HepG2 (cell line): ENCODE results near the gene CAVIN2. TPM values are rescaled to one million over a fixed set of nuclear protein-coding genes. Genes with fewer than 3 reads are reported as not detected.

Source experiments
- ATM ChIP-seq: fragments of 450-650 bp; IDR thresholded peaks from 2 replicates; pipeline ENCODE4 v1.7.1; 2017; ENCODE audit warnings: mild to moderate bottlenecking, borderline replicate concordance
- BORCS8-MEF2B ChIP-seq: sonication (generic); formaldehyde crosslinking; IDR thresholded peaks from 2 replicates; pipeline ENCODE4 v1.8.0; 2022; ENCODE audit warnings: mild to moderate bottlenecking, missing genetic modification reagents
- EED ChIP-seq: sonication (generic); formaldehyde crosslinking; IDR thresholded peaks from 2 replicates; pipeline ENCODE4 v1.5.0; 2020; ENCODE audit warnings: mild to moderate bottlenecking, missing genetic modification reagents
- FOSL2 ChIP-seq: sonication (generic); formaldehyde crosslinking; IDR thresholded peaks from 2 replicates; pipeline ENCODE4 v1.4.0; 2020; ENCODE audit warnings: missing genetic modification reagents
- MBNL3 ChIP-seq: fragments of 250-450 bp; sonication (Bioruptor Pico); conservative IDR thresholded peaks from 2 replicates; pipeline ENCODE4 v1.8.0; 2022; ENCODE audit warnings: mild to moderate bottlenecking, inconsistent platforms
- MEIS2 ChIP-seq: sonication (generic); formaldehyde crosslinking; IDR thresholded peaks from 2 replicates; pipeline ENCODE4 v1.9.0; 2021; ENCODE audit warnings: mild to moderate bottlenecking, missing genetic modification reagents
- MTA1 ChIP-seq: sonication (generic); formaldehyde crosslinking; IDR thresholded peaks from 2 replicates; pipeline ENCODE4 v1.4.0; 2020; ENCODE audit warnings: missing genetic modification reagents, mild to moderate bottlenecking, borderline replicate concordance
- NAIF1 ChIP-seq: sonication (generic); formaldehyde crosslinking; IDR thresholded peaks from 2 replicates; pipeline ENCODE4 v1.5.0; 2020; ENCODE audit warnings: mild to moderate bottlenecking, missing genetic modification reagents, borderline replicate concordance
- NCOR1 ChIP-seq: fragments of 200-600 bp; sonication (generic); IDR thresholded peaks from 2 replicates; pipeline ENCODE4 v1.7.0; 2017; ENCODE audit warnings: antibody characterized with exemption, low read length, borderline replicate concordance
- SETDB1 ChIP-seq: sonication (generic); formaldehyde crosslinking; IDR thresholded peaks from 2 replicates; pipeline ENCODE4 v1.5.1; 2020; ENCODE audit warnings: missing genetic modification reagents, mild to moderate bottlenecking, borderline replicate concordance
- ZBTB7B ChIP-seq: sonication (generic); formaldehyde crosslinking; IDR thresholded peaks from 2 replicates; pipeline ENCODE4 v1.4.0; 2020; ENCODE audit warnings: missing genetic modification reagents
- ZNF180 ChIP-seq: sonication (generic); formaldehyde crosslinking; IDR thresholded peaks from 2 replicates; pipeline ENCODE4 v1.4.0; 2020; ENCODE audit warnings: low read depth, missing genetic modification reagents, borderline replicate concordance
- ZNF335 ChIP-seq: sonication (generic); formaldehyde crosslinking; IDR thresholded peaks from 2 replicates; pipeline ENCODE4 v1.4.0; 2020; ENCODE audit warnings: missing genetic modification reagents
- ZNF350 ChIP-seq: sonication (generic); formaldehyde crosslinking; IDR thresholded peaks from 2 replicates; pipeline ENCODE4 v1.4.0; 2020; ENCODE audit warnings: mild to moderate bottlenecking, low read depth, missing genetic modification reagents, borderline replicate concordance
- ZNF644 ChIP-seq: IDR thresholded peaks from 2 replicates; pipeline ENCODE4 v1.6.1; 2016; ENCODE audit warnings: low read depth
- ZNF780A ChIP-seq: sonication (generic); formaldehyde crosslinking; IDR thresholded peaks from 2 replicates; pipeline ENCODE4 v1.8.0; 2022; ENCODE audit warnings: mild to moderate bottlenecking, missing genetic modification reagents, moderate library complexity
- ZSCAN5A ChIP-seq: sonication (generic); formaldehyde crosslinking; IDR thresholded peaks from 2 replicates; pipeline ENCODE4 v1.8.0; 2022; ENCODE audit warnings: mild to moderate bottlenecking, missing genetic modification reagents, borderline replicate concordance
- polyA plus RNA-seq, 8 experiments: library from polyadenylated mRNA; depleted of rRNA in 3 of 8; stranded (reverse) in 7 of 8; unstranded in 1 of 8; fragments of >200 nt; fragmentation: Illumina TruSeq in 4 of 8; extraction: Trizol in 4 of 8; gene quantifications; 2 replicates each; pipeline versions ENCODE4 v1.2.1 to v1.2.3, GENCODE V29; 2011 to 2016; ENCODE audit warnings: low read depth in 4 of 8, missing spikeins in 1 of 8, mixed read lengths in 1 of 8; ENCODE audit not compliant: insufficient read depth in 1 of 8
- total RNA-seq, 5 experiments: library from RNA; depleted of rRNA; stranded (reverse); fragments of >200 nt; fragmentation: Illumina TruSeq; extraction: Trizol; gene quantifications; 2 replicates each; pipeline ENCODE4 v1.2.3, GENCODE V29; 2016; ENCODE audit warnings: low read depth in 1 of 5
- TF ChIP-seq, protein P1 (sequence below): sonication (generic); formaldehyde crosslinking; conservative IDR thresholded peaks from 2 replicates; pipeline ENCODE4 v1.5.0; 2020; ENCODE audit warnings: missing genetic modification reagents
- TF ChIP-seq, protein P2 (sequence below): sonication (generic); formaldehyde crosslinking; IDR thresholded peaks from 2 replicates; pipeline ENCODE4 v1.4.0; 2020; ENCODE audit warnings: missing genetic modification reagents, borderline replicate concordance
- TF ChIP-seq, protein P3 (sequence below): sonication (generic); formaldehyde crosslinking; IDR thresholded peaks from 2 replicates; pipeline ENCODE4 v1.4.0; 2020; ENCODE audit warnings: mild to moderate bottlenecking, missing genetic modification reagents

The CAVIN2 gene
- total and polyA plus RNA-seq, 2 of the 13 experiments (the other 11 are each of a cell fraction or from before 2014, with no cell fraction given), result 7.6 to 38.8 TPM

DNA sequence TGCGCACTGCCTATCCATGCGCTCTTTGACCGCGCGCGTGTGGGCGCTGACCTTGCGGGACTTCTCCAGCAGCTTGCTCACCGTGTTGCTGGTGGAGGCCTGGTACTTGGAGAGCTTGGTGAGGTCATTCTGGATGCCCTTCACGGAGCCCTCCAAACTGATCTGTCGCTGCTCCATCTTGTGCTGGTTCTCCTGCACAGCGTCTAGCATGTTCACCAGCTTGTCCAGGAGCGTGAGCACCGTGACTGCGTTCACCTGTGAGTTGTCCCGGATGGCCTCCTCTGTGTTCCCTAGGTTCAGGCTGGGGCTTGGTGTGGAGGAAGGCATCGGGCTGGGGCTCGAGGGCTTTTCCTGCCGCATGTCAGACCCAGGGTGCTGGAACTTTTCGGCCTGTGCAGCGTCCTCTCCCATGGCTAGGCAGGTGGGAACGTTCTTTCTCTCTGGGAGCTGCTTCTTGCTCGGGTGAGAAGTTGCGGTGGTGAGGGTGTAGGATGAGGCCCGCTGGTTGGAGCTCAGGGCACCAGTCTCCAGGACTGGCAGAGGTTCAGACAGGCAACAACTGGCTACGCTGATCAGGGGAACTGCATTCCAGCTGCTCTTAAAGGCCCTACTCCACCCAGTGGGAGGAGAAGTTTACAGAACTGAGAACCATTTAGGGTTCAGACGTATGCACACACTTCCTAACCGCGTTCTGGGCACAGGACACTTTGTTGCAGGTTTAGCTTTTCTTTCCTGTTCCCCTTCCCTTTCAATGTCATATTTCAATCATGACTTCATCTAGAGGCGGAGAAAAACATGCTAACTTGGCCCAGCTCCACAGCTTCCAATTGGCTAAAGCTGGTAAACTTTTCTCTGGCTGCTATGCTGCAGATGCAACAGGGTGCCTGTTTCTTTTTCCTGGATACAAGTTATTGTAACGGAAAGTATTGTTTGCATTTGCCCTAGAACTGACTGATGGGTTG is at the start of gene CAVIN2 (continued):
- TF ChIP-seq, protein P1, sequence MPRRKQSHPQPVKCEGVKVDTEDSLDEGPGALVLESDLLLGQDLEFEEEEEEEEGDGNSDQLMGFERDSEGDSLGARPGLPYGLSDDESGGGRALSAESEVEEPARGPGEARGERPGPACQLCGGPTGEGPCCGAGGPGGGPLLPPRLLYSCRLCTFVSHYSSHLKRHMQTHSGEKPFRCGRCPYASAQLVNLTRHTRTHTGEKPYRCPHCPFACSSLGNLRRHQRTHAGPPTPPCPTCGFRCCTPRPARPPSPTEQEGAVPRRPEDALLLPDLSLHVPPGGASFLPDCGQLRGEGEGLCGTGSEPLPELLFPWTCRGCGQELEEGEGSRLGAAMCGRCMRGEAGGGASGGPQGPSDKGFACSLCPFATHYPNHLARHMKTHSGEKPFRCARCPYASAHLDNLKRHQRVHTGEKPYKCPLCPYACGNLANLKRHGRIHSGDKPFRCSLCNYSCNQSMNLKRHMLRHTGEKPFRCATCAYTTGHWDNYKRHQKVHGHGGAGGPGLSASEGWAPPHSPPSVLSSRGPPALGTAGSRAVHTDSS, result no peak
- TF ChIP-seq, protein P2, sequence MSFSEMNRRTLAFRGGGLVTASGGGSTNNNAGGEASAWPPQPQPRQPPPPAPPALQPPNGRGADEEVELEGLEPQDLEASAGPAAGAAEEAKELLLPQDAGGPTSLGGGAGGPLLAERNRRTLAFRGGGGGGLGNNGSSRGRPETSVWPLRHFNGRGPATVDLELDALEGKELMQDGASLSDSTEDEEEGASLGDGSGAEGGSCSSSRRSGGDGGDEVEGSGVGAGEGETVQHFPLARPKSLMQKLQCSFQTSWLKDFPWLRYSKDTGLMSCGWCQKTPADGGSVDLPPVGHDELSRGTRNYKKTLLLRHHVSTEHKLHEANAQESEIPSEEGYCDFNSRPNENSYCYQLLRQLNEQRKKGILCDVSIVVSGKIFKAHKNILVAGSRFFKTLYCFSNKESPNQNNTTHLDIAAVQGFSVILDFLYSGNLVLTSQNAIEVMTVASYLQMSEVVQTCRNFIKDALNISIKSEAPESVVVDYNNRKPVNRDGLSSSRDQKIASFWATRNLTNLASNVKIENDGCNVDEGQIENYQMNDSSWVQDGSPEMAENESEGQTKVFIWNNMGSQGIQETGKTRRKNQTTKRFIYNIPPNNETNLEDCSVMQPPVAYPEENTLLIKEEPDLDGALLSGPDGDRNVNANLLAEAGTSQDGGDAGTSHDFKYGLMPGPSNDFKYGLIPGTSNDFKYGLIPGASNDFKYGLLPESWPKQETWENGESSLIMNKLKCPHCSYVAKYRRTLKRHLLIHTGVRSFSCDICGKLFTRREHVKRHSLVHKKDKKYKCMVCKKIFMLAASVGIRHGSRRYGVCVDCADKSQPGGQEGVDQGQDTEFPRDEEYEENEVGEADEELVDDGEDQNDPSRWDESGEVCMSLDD (CRISPR knock-in tag), result no peak
- TF ChIP-seq SETDB1 (CRISPR knock-in tag) (no peak), ZBTB7B (0 out of 2 replicates have a peak, but pooled peaks have one; percentile 37), BORCS8-MEF2B (peak; percentile 79), ZNF350 (CRISPR knock-in tag) (peak; percentile 91), NCOR1 (peak; percentile 36; the same call in 1 of the 2 replicates), MBNL3 (0 out of 2 replicates have a peak, but pooled peaks have one; percentile 38), MTA1 (CRISPR knock-in tag) (peak; percentile 89; the same call in 1 of the 2 replicates), NAIF1 (CRISPR knock-in tag) (no peak), ATM (no peak), ZNF335 (CRISPR knock-in tag) (peak; percentile 65; the same call in 1 of the 2 replicates), EED (CRISPR knock-in tag) (0 out of 2 replicates have a peak, but pooled peaks have one; percentile 54), ZNF180 (no peak), ZNF780A (0 out of 2 replicates have a peak, but pooled peaks have one; percentile 43), ZSCAN5A (CRISPR knock-in tag) (peak; percentile 66; the same call in 1 of the 2 replicates), MEIS2 (CRISPR knock-in tag) (peak; percentile 36; the same call in 1 of the 2 replicates), ZNF644 (CRISPR knock-in tag) (0 out of 2 replicates have a peak, but pooled peaks have one; percentile 25), FOSL2 (CRISPR knock-in tag) (peak; percentile 31)
- TF ChIP-seq, protein P3, sequence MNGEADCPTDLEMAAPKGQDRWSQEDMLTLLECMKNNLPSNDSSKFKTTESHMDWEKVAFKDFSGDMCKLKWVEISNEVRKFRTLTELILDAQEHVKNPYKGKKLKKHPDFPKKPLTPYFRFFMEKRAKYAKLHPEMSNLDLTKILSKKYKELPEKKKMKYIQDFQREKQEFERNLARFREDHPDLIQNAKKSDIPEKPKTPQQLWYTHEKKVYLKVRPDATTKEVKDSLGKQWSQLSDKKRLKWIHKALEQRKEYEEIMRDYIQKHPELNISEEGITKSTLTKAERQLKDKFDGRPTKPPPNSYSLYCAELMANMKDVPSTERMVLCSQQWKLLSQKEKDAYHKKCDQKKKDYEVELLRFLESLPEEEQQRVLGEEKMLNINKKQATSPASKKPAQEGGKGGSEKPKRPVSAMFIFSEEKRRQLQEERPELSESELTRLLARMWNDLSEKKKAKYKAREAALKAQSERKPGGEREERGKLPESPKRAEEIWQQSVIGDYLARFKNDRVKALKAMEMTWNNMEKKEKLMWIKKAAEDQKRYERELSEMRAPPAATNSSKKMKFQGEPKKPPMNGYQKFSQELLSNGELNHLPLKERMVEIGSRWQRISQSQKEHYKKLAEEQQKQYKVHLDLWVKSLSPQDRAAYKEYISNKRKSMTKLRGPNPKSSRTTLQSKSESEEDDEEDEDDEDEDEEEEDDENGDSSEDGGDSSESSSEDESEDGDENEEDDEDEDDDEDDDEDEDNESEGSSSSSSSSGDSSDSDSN (CRISPR knock-in tag), result peak; percentile 90
